ENCODE measurements around the gene MAP4K2.

The MAP4K2 gene

GRCh38 chr11:64736654-64737053 is 66.4 kb downstream of the MAP4K2 start:
- no peak for DNase-seq (ENCODE audit: low spot score)

- no peak for DNase-seq (ENCODE audit: low spot score)
These were observed 67.2 kb downstream of the MAP4K2 start for GRCh38 chr11:64735725-64736259.
